GM19438 (cell line): ENCODE data around the gene DDX39A.
"Not testable (repeated sequence)": the region's sequence is repeated elsewhere in the genome, so short reads cannot be mapped to it uniquely, and the experiment has no call there.

ENCODE experiments used
- ATAC-seq: cut with Tn5 transposase; IDR thresholded peaks from one replicate; pipeline ENCODE4 v1.9.1; 2021; ENCODE audit warnings: low read depth; ENCODE audit not compliant: unreplicated experiment

The DDX39A gene

GRCh38 chr19:14391156-14391821 is 27.9 kb downstream of the DDX39A start:
- ATAC-seq: no peak

GRCh38 chr19:14390548-14390947 is 28.6 kb downstream of the DDX39A start:
- ATAC-seq: no peak

GRCh38 chr19:14385492-14385891 is 33.6 kb downstream of the DDX39A start:
- ATAC-seq: no peak

GRCh38 chr19:14383661-14384555 is 35.2 kb downstream of the DDX39A start:
- ATAC-seq: no peak

GRCh38 chr19:14381689-14382474 is 37.3 kb downstream of the DDX39A start:
- no peak for ATAC-seq

- ATAC-seq: no peak
Measured at GRCh38 chr19:14379294-14380065, 39.7 kb downstream of the DDX39A start.

- no peak for ATAC-seq
Measured at GRCh38 chr19:14378890-14379289, 40.3 kb downstream of the DDX39A start.

- no peak for ATAC-seq
Measured at GRCh38 chr19:14377883-14378328, 41.2 kb downstream of the DDX39A start.

GRCh38 chr19:14375582-14376291 is 43.4 kb downstream of the DDX39A start:
- no peak for ATAC-seq

GRCh38 chr19:14375055-14375581 is 44.0 kb downstream of the DDX39A start:
- ATAC-seq: no peak

- ATAC-seq: not testable (repeated sequence)
Measured at GRCh38 chr19:14374313-14374712, 44.8 kb downstream of the DDX39A start.

- not testable (repeated sequence) for ATAC-seq
Measured at GRCh38 chr19:14372384-14373077, 46.6 kb downstream of the DDX39A start.

GRCh38 chr19:14371301-14371821 is 47.8 kb downstream of the DDX39A start:
- no peak for ATAC-seq

GRCh38 chr19:14370940-14371280 is 48.2 kb downstream of the DDX39A start:
- no peak for ATAC-seq

- ATAC-seq: no peak
Measured at GRCh38 chr19:14370169-14370939, 48.8 kb downstream of the DDX39A start.

- no peak for ATAC-seq
Measured at GRCh38 chr19:14369399-14370168, 49.6 kb downstream of the DDX39A start.

- no peak for ATAC-seq
Measured at GRCh38 chr19:14368011-14368513, 51.1 kb downstream of the DDX39A start.
